ENCODE data around the gene EPB41L5. TPM values are rescaled to one million over a fixed set of nuclear protein-coding genes. Genes with fewer than 3 reads are reported as not detected.
A peak's percentile ranks its signal among the peaks of the same experiment; 100 is the strongest.
"Not testable (repeated sequence)": the region's sequence is repeated elsewhere in the genome, so short reads cannot be mapped to it uniquely, and the experiment has no call there.

The EPB41L5 gene
- total RNA-seq, 2 donors from 2014 or later = 44.9 to 51.0 TPM

GRCh38 chr2:120195553-120195952 is 182.7 kb downstream of the EPB41L5 start:
- Histone ChIP-seq H3K27me3 (ENCODE audit: control insufficient read depth, insufficient read depth, low read length, poor library complexity, severe bottlenecking) (no peaks in the 10 kb centered on the region), H3K27ac (ENCODE audit: low read depth, low read length) (no peak overlapping the region), H3K36me3 (ENCODE audit: control insufficient read depth, insufficient read depth, low read length) (no peaks in the 10 kb centered on the region), H3K4me3 (ENCODE audit: low read length) (no peak overlapping the region), H3K4me1 (ENCODE audit: control insufficient read depth, insufficient read depth, low read length) (no peaks in the 10 kb centered on the region), H3K9ac (ENCODE audit: extremely low read depth, low read length, poor library complexity, severe bottlenecking) (no peak overlapping the region), H3K9me3 (ENCODE audit: control insufficient read depth, low read length) (peaks cover 13% of the 10 kb centered on the region)
- Mint-ChIP-seq H3K27ac (no peak overlapping the region), H3K4me3 (no peak overlapping the region), H3K36me3 (ENCODE audit: low read depth) (no peaks in the 10 kb centered on the region), H3K9me3 (peaks cover 27% of the 10 kb centered on the region), H3K27me3 (ENCODE audit: insufficient read depth) (no peaks in the 10 kb centered on the region), H3K4me1 (no peaks in the 10 kb centered on the region)
- WGBS, 2 experiments (ENCODE audit: insufficient coverage in 1 of 2, insufficient read length in 1 of 2) = 96% methylated on average over 1 of the region's 1 CpG; no CpG with 5 or more reads in 1 of the 2 experiments
- no peak for DNase-seq
- no peak for TF ChIP-seq CTCF (conservative IDR thresholded peaks at IDR 0.05)

- not testable (repeated sequence) for H3K27me3 ChIP-seq (ENCODE audit: control insufficient read depth, insufficient read depth, low read length, poor library complexity, severe bottlenecking); H3K27ac ChIP-seq (ENCODE audit: low read depth, low read length); H3K4me3 ChIP-seq (ENCODE audit: low read length); H3K9ac ChIP-seq (ENCODE audit: extremely low read depth, low read length, poor library complexity, severe bottlenecking); H3K4me1 Mint-ChIP-seq; DNase-seq; H3K27ac Mint-ChIP-seq; H3K9me3 ChIP-seq (ENCODE audit: control insufficient read depth, low read length); H3K27me3 Mint-ChIP-seq (ENCODE audit: insufficient read depth); H3K4me3 Mint-ChIP-seq; H3K36me3 Mint-ChIP-seq (ENCODE audit: low read depth); H3K36me3 ChIP-seq (ENCODE audit: control insufficient read depth, insufficient read depth, low read length); H3K4me1 ChIP-seq (ENCODE audit: control insufficient read depth, insufficient read depth, low read length)
- WGBS, 2 experiments (ENCODE audit: insufficient coverage in 1 of 2, insufficient read length in 1 of 2) = 93 to 100% methylated on average over 9 to 10 of the region's 10 CpGs
- H3K9me3 Mint-ChIP-seq = peaks cover 21% of the 10 kb centered on the region
Observed at GRCh38 chr2:120199817-120200459, 187.1 kb downstream of the EPB41L5 start.

GRCh38 chr2:120203251-120204021 is 190.6 kb downstream of the EPB41L5 start:
- Mint-ChIP-seq H3K27ac (no peak overlapping the region), H3K36me3 (ENCODE audit: low read depth) (no peaks in the 10 kb centered on the region), H3K4me3 (no peak overlapping the region), H3K27me3 (ENCODE audit: insufficient read depth) (no peaks in the 10 kb centered on the region), H3K4me1 (peaks cover 3% of the 10 kb centered on the region), H3K9me3 (peaks cover 5% of the 10 kb centered on the region)
- Histone ChIP-seq H3K4me3 (ENCODE audit: low read length) (no peak overlapping the region), H3K9me3 (ENCODE audit: control insufficient read depth, low read length) (no peaks in the 10 kb centered on the region), H3K27ac (ENCODE audit: low read depth, low read length) (no peak overlapping the region), H3K27me3 (ENCODE audit: control insufficient read depth, insufficient read depth, low read length, poor library complexity, severe bottlenecking) (no peaks in the 10 kb centered on the region), H3K36me3 (ENCODE audit: control insufficient read depth, insufficient read depth, low read length) (no peaks in the 10 kb centered on the region), H3K4me1 (ENCODE audit: control insufficient read depth, insufficient read depth, low read length) (no peaks in the 10 kb centered on the region), H3K9ac (ENCODE audit: extremely low read depth, low read length, poor library complexity, severe bottlenecking) (no peak overlapping the region)
- 91 to 98% methylated on average over 6 to 10 of the region's 10 CpGs for WGBS, 2 experiments (ENCODE audit: insufficient coverage in 1 of 2, insufficient read length in 1 of 2)
- peak; percentile 44 for DNase-seq
- no peak for TF ChIP-seq CTCF (conservative IDR thresholded peaks at IDR 0.05)

Measured in endodermal cell (in vitro differentiated cells).